Renal pelvis (tissue), 12 donors: ENCODE results near the gene RPLP1. TPM values are rescaled to one million over a fixed set of nuclear protein-coding genes. Genes with fewer than 3 reads are reported as not detected.
A peak's percentile ranks its signal among the peaks of the same experiment; 100 is the strongest.

ENCODE experiments used
- DNase-seq: peaks from one replicate; pipeline ENCODE4 v3.0.0-alpha.2; 2013
- long read RNA-seq, 16 experiments: transcript quantifications; one replicate each; lab custom pipeline, GENCODE V29; 2026
- polyA plus RNA-seq, 3 donors: library from polyadenylated mRNA; unstranded; fragments of 120-200 nt; gene quantifications; one replicate each; pipeline ENCODE4 v1.2.1, GENCODE V29; 2013; ENCODE audit not compliant: insufficient read length in 3 of 3

The RPLP1 gene
- polyA plus RNA-seq: 1,000 to 10,000 TPM; 1,475 to 1,853 (median 1,695) TPM
- long read RNA-seq, donor 1, transcript RPLP1-202 (3 exons, 445 nt): minor isoform, 50 of 2,379 reads
- long read RNA-seq, donor 1, transcript RPLP1-204 (3 exons, 940 nt): minor isoform, 19 of 2,379 reads
- long read RNA-seq, donor 1, transcript RPLP1-201 (4 exons, 1,197 nt): major isoform, 2,085 of 2,379 reads
- long read RNA-seq, donor 1, partial matches to known transcripts: 119 of 2,379 reads
- long read RNA-seq, donor 1, other reads (novel, unspliced or antisense): 106 of 2,379 reads
- long read RNA-seq, donor 2, transcript RPLP1-201 (4 exons, 1,197 nt): major isoform, 2,154 of 2,500 reads
- long read RNA-seq, donor 2, transcript RPLP1-204 (3 exons, 940 nt): minor isoform, 18 of 2,500 reads
- long read RNA-seq, donor 2, transcript RPLP1-202 (3 exons, 445 nt): minor isoform, 55 of 2,500 reads
- long read RNA-seq, donor 2, partial matches to known transcripts: 172 of 2,500 reads
- long read RNA-seq, donor 2, other reads (novel, unspliced or antisense): 100 of 2,500 reads
- long read RNA-seq, donor 3, transcript RPLP1-204 (3 exons, 940 nt): minor isoform, 18 of 2,273 reads
- long read RNA-seq, donor 3, transcript RPLP1-201 (4 exons, 1,197 nt): major isoform, 1,954 of 2,273 reads
- long read RNA-seq, donor 3, transcript RPLP1-202 (3 exons, 445 nt): minor isoform, 56 of 2,273 reads
- long read RNA-seq, donor 3, partial matches to known transcripts: 114 of 2,273 reads
- long read RNA-seq, donor 3, other reads (novel, unspliced or antisense): 130 of 2,273 reads
- long read RNA-seq, donor 4, transcript RPLP1-202 (3 exons, 445 nt): minor isoform, 58 of 2,927 reads
- long read RNA-seq, donor 4, transcript RPLP1-204 (3 exons, 940 nt): minor isoform, 40 of 2,927 reads
- long read RNA-seq, donor 4, transcript RPLP1-201 (4 exons, 1,197 nt): major isoform, 2,492 of 2,927 reads
- long read RNA-seq, donor 4, partial matches to known transcripts: 173 of 2,927 reads
- long read RNA-seq, donor 4, other reads (novel, unspliced or antisense): 164 of 2,927 reads
- long read RNA-seq, donor 5, transcript RPLP1-201 (4 exons, 1,197 nt): major isoform, 1,357 of 1,607 reads
- long read RNA-seq, donor 5, transcript RPLP1-202 (3 exons, 445 nt): minor isoform, 23 of 1,607 reads
- long read RNA-seq, donor 5, transcript RPLP1-204 (3 exons, 940 nt): minor isoform, 16 of 1,607 reads
- long read RNA-seq, donor 5, partial matches to known transcripts: 125 of 1,607 reads
- long read RNA-seq, donor 5, other reads (novel, unspliced or antisense): 85 of 1,607 reads
- long read RNA-seq, donor 6, transcript RPLP1-204 (3 exons, 940 nt): minor isoform, 34 of 2,033 reads
- long read RNA-seq, donor 6, transcript RPLP1-201 (4 exons, 1,197 nt): major isoform, 1,734 of 2,033 reads
- long read RNA-seq, donor 6, transcript RPLP1-202 (3 exons, 445 nt): minor isoform, 33 of 2,033 reads
- long read RNA-seq, donor 6, partial matches to known transcripts: 151 of 2,033 reads
- long read RNA-seq, donor 6, other reads (novel, unspliced or antisense): 81 of 2,033 reads
- long read RNA-seq, donor 7, transcript RPLP1-202 (3 exons, 445 nt): minor isoform, 71 of 3,225 reads
- long read RNA-seq, donor 7, transcript RPLP1-201 (4 exons, 1,197 nt): major isoform, 2,673 of 3,225 reads
- long read RNA-seq, donor 7, transcript RPLP1-204 (3 exons, 940 nt): minor isoform, 60 of 3,225 reads
- long read RNA-seq, donor 7, partial matches to known transcripts: 272 of 3,225 reads
- long read RNA-seq, donor 7, other reads (novel, unspliced or antisense): 149 of 3,225 reads
- long read RNA-seq, donor 8, transcript RPLP1-201 (4 exons, 1,197 nt): major isoform, 1,171 of 1,434 reads
- long read RNA-seq, donor 8, transcript RPLP1-204 (3 exons, 940 nt): minor isoform, 18 of 1,434 reads
- long read RNA-seq, donor 8, transcript RPLP1-202 (3 exons, 445 nt): minor isoform, 31 of 1,434 reads
- long read RNA-seq, donor 8, partial matches to known transcripts: 132 of 1,434 reads
- long read RNA-seq, donor 8, other reads (novel, unspliced or antisense): 82 of 1,434 reads
- long read RNA-seq, donor 9, transcript RPLP1-201 (4 exons, 1,197 nt): major isoform, 2,493 of 3,016 reads
- long read RNA-seq, donor 9, transcript RPLP1-202 (3 exons, 445 nt): minor isoform, 49 of 3,016 reads
- long read RNA-seq, donor 9, transcript RPLP1-204 (3 exons, 940 nt): minor isoform, 39 of 3,016 reads
- long read RNA-seq, donor 9, partial matches to known transcripts: 273 of 3,016 reads
- long read RNA-seq, donor 9, other reads (novel, unspliced or antisense): 161 of 3,016 reads
- long read RNA-seq, donor 10, transcript RPLP1-201 (4 exons, 1,197 nt): major isoform, 1,907 of 2,269 reads
- long read RNA-seq, donor 10, transcript RPLP1-204 (3 exons, 940 nt): minor isoform, 23 of 2,269 reads
- long read RNA-seq, donor 10, transcript RPLP1-202 (3 exons, 445 nt): minor isoform, 39 of 2,269 reads
- long read RNA-seq, donor 10, partial matches to known transcripts: 203 of 2,269 reads
- long read RNA-seq, donor 10, other reads (novel, unspliced or antisense): 96 of 2,269 reads
- long read RNA-seq, donor 11, transcript RPLP1-204 (3 exons, 940 nt): minor isoform, 41 of 1,937 reads
- long read RNA-seq, donor 11, transcript RPLP1-202 (3 exons, 445 nt): minor isoform, 33 of 1,937 reads
- long read RNA-seq, donor 11, transcript RPLP1-201 (4 exons, 1,197 nt): major isoform, 1,480 of 1,937 reads
- long read RNA-seq, donor 11, partial matches to known transcripts: 313 of 1,937 reads
- long read RNA-seq, donor 11, other reads (novel, unspliced or antisense): 70 of 1,937 reads
- long read RNA-seq, donor 12, transcript RPLP1-204 (3 exons, 940 nt): minor isoform, 30 of 3,584 reads
- long read RNA-seq, donor 12, transcript RPLP1-201 (4 exons, 1,197 nt): major isoform, 3,045 of 3,584 reads
- long read RNA-seq, donor 12, transcript RPLP1-202 (3 exons, 445 nt): minor isoform, 68 of 3,584 reads
- long read RNA-seq, donor 12, partial matches to known transcripts: 239 of 3,584 reads
- long read RNA-seq, donor 12, other reads (novel, unspliced or antisense): 201 of 3,584 reads
- long read RNA-seq, donor 13, transcript RPLP1-202 (3 exons, 445 nt): minor isoform, 38 of 1,673 reads
- long read RNA-seq, donor 13, transcript RPLP1-201 (4 exons, 1,197 nt): major isoform, 1,438 of 1,673 reads
- long read RNA-seq, donor 13, transcript RPLP1-204 (3 exons, 940 nt): minor isoform, 25 of 1,673 reads
- long read RNA-seq, donor 13, partial matches to known transcripts: 111 of 1,673 reads
- long read RNA-seq, donor 13, other reads (novel, unspliced or antisense): 61 of 1,673 reads
- long read RNA-seq, donor 14: 0 reads
- long read RNA-seq, donor 15: 0 reads
- long read RNA-seq, donor 16, transcript RPLP1-202 (3 exons, 445 nt): minor isoform, 63 of 2,965 reads
- long read RNA-seq, donor 16, transcript RPLP1-204 (3 exons, 940 nt): minor isoform, 40 of 2,965 reads
- long read RNA-seq, donor 16, transcript RPLP1-201 (4 exons, 1,197 nt): major isoform, 2,418 of 2,965 reads
- long read RNA-seq, donor 16, partial matches to known transcripts: 312 of 2,965 reads
- long read RNA-seq, donor 16, other reads (novel, unspliced or antisense): 132 of 2,965 reads

DNA sequence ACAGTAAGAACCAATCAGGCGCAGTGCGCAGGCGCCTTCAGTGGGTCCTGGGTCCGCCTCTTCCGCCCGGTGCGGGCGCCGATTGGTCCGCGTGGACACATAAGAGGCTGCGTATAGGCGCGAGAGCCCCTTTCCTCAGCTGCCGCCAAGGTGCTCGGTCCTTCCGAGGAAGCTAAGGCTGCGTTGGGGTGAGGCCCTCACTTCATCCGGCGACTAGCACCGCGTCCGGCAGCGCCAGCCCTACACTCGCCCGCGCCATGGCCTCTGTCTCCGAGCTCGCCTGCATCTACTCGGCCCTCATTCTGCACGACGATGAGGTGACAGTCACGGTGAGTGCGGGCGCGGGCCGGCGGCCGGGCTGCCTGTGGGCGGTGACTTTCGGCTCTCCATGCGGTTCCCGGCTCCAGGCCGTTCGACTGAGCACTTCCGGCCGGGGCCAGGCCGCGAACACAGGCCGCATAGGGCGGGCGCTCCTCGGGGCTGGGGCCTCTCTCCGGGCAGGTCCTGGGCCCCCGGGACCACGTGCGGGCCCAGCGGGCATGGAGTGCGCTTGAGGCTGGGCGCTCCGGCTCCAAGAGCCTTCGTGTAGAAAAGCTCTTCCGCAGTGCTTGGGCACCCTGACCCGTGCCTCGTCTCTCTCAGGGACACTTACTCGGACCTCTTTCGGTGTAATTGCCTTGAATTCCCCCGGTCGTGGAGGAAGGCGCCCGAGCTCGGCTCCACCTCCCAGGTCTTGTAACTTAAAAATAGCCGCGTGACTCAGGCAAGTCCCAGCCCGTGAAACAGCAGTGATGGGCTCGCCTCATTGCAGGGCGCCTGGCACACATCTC lies at the start of gene RPLP1:
RPLP1 (plus strand) TSS at position 127 of the 830 bp plus-strand sequence; CDS start at position 258, 131 bp downstream.
- peak; percentile 96 for DNase-seq

DNA sequence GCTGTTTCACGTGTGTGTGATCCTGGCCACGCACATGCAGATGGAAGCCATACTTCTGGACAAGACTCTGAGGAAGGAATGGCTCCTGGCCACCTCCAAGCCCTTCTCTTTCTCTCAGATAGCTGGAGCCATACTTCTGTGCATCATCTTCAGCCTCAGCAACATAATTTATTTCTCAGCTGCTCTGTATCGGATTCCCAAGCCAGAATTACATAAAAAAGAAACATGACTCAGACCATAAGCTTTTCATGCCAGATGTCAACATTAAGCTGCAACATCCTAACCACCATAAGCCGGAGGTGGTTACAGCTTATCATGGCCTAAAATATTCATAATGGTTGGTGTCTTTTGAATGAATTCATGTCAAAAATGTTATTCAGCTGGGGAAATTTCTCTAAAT lies 49.0 kb upstream of the RPLP1 start:
- DNase-seq: no peak

DNA sequence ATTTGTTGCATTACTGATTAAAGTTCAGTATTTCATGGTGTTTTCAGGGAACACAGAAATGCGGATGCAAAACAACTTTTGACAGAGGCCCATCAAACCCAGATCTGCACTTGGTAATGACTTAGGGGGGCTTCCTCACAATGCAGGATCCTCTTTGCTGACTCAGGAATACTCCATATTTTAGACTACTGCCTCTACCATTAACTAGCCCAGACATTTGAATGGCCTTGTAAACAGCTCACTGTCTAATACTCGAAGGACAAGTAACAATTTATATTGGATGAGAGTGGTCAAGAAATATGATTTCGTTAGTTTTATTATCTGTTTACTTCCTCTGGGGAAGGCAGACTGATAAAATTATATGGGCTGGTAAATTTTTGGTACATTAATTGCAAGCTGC lies 47.5 kb upstream of the RPLP1 start:
- no peak for DNase-seq

DNA sequence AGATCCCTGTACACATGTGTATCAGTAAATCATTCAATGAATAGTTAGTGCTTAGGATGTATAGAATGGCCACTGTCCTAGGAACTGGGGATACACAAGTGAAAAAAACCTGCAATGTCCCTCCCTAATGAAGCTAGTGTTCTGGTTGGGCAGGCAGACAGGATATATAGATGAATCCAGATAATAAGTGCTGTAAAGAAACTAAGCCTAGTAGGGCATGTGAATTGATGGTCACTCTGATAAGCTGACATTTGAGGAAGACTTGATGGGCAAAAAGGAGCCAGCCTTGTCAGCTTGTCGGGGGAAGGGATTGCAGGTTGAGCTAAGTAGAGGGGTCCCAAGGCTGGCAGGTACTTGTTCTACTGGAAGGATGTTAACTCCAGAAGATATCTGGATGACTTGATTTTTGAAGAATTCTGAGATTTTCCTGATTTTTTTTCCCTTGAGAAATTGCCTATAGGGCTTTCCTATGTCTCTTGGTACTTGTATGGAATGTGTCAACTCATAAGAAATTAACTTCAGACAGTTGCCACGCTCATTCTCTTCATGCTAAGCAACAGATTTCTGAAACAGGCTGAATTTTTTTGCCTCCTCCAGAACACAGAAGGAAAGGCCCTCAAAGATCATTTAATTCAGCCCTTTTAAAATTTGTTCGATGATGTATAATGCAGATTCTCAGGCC lies 44.8 kb upstream of the RPLP1 start:
- DNase-seq: no peak

DNA sequence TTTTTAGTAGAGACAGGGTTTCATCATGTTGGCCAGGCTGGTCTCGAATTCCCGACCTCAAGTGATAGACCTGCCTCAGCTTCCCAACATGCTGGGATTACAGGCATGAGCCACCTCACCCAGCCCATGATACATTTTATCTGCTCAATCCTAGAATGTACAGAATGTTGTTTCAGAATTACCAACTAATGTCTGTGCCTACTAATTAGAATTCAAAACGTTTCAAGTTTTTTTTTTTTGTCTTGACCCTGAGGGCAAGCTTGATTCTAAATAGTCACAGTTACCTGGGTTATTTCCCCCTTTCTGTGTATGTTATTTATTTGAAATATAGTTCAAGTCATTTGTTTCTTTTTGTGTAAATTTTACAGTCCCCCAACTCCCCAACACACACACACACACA lies 43.8 kb upstream of the RPLP1 start:
- no peak for DNase-seq

DNA sequence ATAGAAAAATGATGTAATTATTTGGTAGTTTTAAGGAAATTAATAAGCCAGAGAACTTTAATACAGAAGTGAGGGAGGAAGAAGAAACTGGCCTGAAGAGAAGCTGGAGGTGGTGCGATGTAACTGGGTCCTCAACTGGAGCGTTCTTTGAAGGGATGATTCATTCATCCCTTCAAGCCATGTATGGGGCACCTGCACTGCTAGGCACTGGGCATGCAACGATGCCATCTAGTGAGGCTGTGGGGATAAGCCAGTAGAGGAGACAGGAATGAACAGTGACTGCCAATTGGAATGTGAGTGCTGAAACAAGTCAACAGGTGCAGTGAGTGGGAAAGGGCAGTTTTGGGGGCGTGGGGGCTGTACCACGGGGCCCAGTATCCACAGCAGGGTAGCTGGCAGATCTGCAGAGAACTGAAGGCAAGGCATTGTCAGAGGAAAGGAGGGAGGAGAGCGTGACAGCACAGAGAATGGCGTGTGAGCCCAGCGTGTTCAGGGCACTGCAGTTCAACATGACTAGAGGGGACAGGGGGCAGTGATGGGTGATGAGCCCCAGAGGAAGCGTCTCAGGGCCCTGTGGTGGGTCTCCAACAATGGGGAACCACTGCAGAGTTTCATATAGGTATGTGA lies 42.3 kb upstream of the RPLP1 start:
- DNase-seq: peak; percentile 40

DNA sequence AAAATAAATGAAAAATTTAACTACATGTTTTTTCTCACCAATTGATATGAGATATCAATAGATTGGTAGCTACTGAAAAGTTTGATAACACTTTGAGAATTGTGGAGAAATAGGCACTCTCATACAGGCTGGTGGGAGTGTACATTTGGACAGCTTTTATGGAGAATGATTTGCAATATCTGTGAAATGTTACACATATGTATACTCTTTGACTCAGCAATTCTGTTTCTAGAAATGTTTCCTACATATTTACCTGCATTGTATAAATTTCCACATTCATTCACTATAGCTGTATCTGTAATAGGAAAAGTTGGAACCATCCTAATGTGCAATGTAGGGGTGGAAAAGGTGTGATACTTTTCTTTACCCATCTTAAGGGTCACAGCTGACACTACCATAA lies 40.3 kb upstream of the RPLP1 start:
- DNase-seq: no peak

DNA sequence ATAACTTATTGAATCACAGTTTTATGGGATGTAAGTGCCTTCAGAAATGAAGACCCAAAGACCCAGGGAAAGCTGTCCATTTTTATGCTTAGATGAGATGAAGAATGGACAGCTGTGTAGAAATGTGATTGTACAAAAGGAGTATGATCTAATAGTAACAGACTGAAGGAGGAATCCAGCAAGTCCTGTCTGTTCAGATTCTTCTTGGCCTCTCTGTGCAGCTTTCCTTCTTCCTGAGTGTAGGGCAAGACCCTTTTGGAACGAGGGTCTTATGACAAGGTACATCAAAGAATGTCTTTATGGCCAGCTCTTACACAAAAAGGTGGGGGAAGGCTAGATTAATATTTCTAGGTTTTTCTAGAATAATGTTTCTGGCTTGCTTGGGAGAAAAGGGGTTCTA lies 39.9 kb upstream of the RPLP1 start:
- DNase-seq: no peak

DNA sequence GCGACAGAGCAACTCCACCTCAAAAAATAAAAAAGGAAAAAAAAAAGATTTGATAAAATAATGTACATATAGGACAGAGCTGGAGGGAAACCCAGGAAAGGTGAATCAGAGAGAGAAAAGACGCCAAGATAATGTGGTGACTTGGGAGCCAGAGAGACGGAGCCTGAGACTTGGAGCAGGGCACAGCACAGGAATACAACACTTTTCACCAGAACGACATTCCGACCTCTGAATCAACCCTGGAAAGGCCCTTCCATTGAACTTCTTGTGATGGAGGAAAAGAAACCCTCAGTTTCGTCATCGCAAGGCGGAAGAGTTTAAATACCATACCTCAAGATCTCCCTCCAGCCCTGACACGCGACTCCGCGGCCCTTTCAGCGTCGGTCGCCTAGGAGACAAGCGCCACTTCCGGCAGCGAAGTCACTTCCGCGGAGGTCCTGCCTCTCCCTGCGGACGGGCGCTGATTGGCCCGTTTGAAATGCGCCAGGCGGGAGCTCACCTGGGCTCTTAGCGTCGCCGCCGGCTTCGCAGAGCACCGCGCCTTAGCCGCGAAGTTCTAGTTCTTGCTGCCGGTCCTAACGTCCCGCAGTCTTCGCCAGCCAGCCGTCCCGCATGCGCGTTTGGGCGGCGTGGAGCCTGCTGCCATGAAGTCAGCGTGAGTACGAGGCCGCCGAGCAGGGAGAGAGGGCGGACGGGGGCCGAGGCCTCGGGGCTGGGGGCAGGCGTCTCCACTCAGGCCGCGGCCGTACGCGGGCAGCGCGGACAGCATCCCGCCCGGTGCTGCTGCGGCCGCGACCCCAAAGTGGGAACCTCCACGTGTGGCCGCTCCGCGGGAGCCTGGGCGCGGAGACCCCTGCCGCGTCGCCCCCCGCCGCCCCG lies 38.6 kb upstream of the RPLP1 start, which contains the start of gene KIF23:
KIF23 (plus strand) TSS at position 528 of the 879 bp plus-strand sequence; CDS start at position 645, 117 bp downstream.
- DNase-seq: peak; percentile 93

DNA sequence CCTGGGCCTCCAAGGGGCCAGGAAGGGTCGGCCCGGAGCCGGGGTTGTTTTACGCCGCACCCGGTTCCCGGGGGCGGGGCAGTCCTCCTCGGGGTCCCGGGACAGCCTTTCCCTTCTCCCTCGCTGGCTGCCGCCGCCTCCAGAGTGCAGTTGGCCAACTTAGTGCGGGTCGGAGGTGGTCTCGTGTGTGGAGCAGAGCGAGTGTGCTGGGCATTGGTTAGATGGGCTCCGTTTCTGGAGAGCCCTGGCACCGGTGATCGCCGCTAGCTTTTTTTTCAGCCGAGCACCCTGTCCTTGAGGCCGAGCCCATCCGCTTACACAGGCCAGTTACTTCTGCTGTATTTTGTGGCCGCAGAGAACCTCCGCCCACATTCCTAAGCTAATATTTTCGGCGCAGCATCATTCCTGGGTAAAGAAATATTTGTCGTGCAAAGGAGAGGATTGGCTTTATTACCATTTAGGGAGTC lies 37.9 kb upstream of the RPLP1 start:
- DNase-seq: peak; percentile 62

DNA sequence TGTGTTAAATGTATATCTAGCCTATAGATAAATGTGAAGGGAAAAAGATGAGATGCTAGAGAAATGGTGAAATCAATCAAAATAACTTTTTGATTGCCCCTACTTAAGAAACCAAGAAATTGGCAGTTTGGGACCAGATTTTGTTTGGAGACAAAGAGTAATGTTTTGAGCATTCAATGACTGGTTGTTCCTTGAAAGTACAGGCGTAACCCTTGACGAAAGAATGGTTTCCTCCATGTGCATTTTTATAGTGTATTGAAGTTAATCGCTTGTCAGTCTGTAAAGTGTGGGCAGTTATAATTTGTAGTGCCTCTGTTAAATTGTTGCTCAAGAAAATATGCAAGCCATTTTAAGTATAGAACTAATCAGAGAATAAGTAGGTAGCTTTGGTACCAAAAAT lies 37.2 kb upstream of the RPLP1 start:
- no peak for DNase-seq

DNA sequence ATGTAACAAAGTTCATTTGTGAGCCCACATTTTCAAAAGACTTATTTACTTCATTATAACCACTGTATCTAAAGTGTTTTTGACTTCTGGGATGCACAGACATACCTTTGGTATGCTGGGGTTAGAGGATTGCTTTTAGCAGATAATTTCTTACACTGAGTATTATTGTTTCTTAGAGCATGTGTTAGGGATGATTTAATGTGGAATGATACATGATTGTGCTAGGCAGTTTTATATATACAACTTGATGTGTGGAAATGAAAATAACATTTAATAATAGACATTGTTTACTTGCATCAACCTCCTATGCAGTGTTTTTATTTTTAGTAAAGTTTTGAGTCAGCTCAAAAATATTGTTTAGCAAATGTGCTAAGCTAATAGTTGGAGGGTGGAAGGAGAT lies 35.0 kb upstream of the RPLP1 start:
- no peak for DNase-seq

DNA sequence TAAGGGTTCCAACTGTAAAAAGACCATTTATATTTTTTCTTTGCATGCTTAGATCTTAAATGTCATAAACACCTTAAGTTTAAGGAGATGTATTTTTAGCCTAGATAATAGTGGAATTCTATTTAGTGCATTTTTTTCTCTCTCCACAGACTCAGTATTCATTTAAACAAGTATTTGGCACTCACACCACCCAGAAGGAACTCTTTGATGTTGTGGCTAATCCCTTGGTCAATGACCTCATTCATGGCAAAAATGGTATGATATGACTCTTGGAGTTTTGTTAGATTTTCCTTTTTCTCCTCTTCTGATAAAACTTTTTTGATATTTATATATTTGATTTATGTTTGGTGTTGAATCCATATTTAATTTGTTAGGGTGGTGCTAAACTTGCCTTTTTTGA lies 31.1 kb upstream of the RPLP1 start:
- no peak for DNase-seq
